Muscle layer of duodenum (tissue), 2 donors: ENCODE measurements around the gene MRTFB.

Experiments
- H3K27ac ChIP-seq: one replicate; pipeline ENCODE4 v1.7.0; 2013; ENCODE audit warnings: mild to moderate bottlenecking, low read length
- H3K27me3 ChIP-seq: one replicate; pipeline ENCODE4 v1.7.0; 2013; ENCODE audit warnings: low read depth, mild to moderate bottlenecking, control low read depth, low read length
- H3K36me3 ChIP-seq, 2 donors: one replicate each; pipeline ENCODE4 v1.7.0; 2013; ENCODE audit warnings: low read length in 2 of 2, control low read depth in 1 of 2, mild to moderate bottlenecking in 1 of 2; ENCODE audit not compliant: insufficient read depth in 2 of 2, control insufficient read depth in 1 of 2
- H3K4me1 ChIP-seq, 2 donors: one replicate each; pipeline ENCODE4 v1.7.0; 2013; ENCODE audit warnings: low read length in 2 of 2, mild to moderate bottlenecking in 2 of 2, control low read depth in 1 of 2, moderate library complexity in 1 of 2; ENCODE audit not compliant: insufficient read depth in 2 of 2, control insufficient read depth in 1 of 2
- H3K4me3 ChIP-seq, 2 donors: one replicate each; pipeline ENCODE4 v1.7.0; 2013; ENCODE audit warnings: low read length in 2 of 2, low read depth in 1 of 2, mild to moderate bottlenecking in 1 of 2
- H3K9me3 ChIP-seq, 2 donors: one replicate each; pipeline ENCODE4 v1.7.0; 2013; ENCODE audit warnings: low read length in 2 of 2, control low read depth in 1 of 2, mild to moderate bottlenecking in 1 of 2; ENCODE audit not compliant: control insufficient read depth in 1 of 2
- donor health status: healthy.

The MRTFB gene

DNA sequence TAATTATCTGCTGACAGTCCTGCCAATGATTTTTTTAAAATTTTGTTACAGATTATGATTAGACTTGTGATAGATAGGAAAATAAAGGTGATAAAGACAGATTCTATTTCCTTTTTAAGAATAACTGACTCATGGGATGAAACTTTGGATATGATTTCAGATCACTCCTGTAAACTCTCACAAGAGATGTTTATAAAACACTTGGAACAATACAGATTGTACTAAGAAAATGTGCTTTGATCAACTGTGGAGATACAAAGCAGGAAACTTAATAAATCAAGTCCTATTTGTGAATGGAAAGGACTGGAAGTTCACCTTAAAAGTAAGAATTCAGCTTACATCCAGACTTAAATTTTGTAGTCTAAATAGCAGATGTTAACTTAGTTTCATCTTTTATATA lies 21.4 kb downstream of the MRTFB start:
- Histone ChIP-seq H3K4me1 (peaks cover 14 to 33% of the 10 kb centered on the region in 2 donors), H3K27me3 (no peaks in the 10 kb centered on the region), H3K27ac (no peak overlapping the region), H3K4me3 (no peak overlapping the region), H3K36me3 (no peaks in the 10 kb centered on the region), H3K9me3 (no peaks in the 10 kb centered on the region)

DNA sequence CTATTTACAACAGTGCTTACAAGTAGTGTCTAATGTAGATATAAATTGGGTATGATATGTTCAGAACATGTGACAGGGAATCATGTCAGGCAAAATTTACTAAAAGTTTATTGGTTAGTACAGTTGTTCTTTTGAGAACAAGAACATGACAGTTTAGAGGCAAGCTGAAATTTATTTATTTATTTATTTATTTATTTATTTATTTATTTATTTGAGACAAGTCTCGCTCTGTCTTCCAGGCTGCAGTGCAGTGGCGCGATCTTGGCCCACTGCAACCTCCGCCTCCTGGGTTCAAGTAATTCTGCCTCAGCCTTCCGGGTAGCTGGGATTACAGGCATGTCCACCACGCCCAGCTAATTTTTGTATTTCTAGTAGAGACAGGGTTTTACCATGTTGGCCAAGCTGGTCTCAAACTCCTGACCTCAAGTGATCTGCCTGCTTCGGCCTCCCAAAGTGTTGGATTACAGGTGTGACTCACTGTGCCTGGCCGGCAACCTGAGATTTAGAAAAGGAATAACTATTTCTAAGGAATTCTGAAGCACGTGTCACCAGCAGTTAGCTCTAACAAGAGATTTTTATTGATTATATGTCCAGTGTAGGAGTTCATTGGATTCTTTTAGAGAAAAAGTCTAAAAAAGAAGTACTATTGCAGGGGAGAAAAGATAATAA lies 24.9 kb downstream of the MRTFB start:
- Histone ChIP-seq H3K36me3 (no peaks in the 10 kb centered on the region), H3K9me3 (no peaks in the 10 kb centered on the region), H3K4me3 (no peak overlapping the region), H3K4me1 (peaks cover 6 to 25% of the 10 kb centered on the region in 2 donors), H3K27ac (no peak overlapping the region), H3K27me3 (no peaks in the 10 kb centered on the region)

DNA sequence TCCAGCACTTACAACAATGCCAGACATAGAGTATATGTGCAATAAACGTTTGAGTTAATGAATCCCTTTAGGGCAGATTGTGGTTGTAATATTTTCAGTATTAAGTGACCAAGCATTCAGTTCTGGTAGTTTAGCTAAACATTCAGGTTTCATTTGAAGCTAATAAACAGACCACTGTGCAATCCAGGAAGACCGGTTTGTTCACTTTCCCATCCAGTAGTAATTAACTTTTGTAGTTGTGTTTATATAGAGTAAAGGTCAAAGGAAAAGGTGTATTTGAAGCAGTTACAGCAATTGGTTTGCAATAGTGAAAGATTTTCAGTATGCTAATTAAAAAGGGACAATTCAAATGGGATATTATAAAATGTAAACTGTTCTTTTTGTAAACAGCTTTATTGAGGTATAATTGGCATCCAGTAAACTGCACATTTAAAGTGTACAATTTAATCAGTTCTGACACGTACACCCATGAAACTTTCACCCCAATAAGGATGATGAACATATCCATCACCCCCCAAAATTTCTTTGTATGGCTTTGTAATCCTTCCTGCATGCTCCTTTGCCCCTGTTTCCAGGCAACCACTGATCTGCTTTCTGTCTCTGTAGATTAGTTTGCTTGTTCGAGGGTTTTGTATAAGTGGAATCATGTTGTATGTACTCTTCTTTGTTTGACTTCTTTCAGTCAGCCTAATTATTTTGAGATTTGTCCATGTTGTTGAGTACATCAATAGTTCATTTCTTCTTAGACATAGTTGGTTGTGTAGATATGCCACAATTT lies 26.3 kb downstream of the MRTFB start:
- Histone ChIP-seq H3K27ac (peak overlapping the region; percentile 21), H3K27me3 (no peaks in the 10 kb centered on the region), H3K36me3 (no peaks in the 10 kb centered on the region), H3K4me1 (peaks cover 17 to 21% of the 10 kb centered on the region in 2 donors), H3K9me3 (no peaks in the 10 kb centered on the region), H3K4me3 (peak overlapping the region in 1 of 2 donors; percentile 8)

DNA sequence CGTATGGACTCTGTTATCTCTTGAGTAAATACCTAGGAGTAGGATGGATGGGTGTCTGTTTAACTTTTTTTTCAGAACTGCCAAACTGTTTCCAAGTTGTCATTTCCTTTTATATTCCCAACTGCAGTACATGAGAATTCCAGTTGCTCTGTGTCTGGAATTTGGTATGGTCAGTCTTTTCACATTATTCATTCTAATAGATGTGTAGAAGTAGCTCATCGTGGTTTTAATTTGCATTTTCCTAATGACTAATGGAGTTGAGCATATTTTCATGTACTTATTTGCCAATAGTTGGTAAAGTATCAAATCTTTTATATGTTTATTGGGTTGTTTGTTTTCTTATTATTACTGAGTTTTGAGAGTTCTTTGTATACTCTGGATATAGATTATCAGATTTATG lies 27.0 kb downstream of the MRTFB start:
- peak overlapping the region; percentile 21 for H3K27ac ChIP-seq
- no peaks in the 10 kb centered on the region for H3K36me3 ChIP-seq
- H3K27me3 ChIP-seq, result no peaks in the 10 kb centered on the region
- H3K4me3 ChIP-seq, result peak overlapping the region in 1 of 2 donors; percentile 8
- H3K4me1 ChIP-seq, result peaks cover 14 to 21% of the 10 kb centered on the region in 2 donors
- H3K9me3 ChIP-seq, result no peaks in the 10 kb centered on the region

DNA sequence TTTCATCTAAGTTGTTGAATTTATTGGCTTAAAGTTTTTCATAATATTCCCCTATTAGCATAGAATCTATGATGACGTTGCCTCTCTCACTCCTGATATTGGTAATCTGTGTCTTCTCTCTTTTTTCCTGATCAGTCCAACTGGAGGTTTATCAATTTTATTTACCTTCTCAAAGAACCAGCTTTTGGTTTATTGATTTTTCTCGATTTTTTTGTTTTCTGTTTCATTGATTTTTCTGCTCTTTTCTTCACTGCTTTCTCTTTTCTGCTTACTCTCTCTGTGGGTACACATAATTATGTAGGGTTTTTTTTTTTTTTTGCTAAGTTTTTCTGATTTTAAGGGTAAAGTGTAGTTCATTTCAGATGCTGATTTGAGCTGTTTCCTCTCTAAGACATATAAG lies 29.7 kb downstream of the MRTFB start:
- no peak overlapping the region for H3K4me3 ChIP-seq
- H3K27ac ChIP-seq, result no peak overlapping the region
- no peaks in the 10 kb centered on the region for H3K36me3 ChIP-seq
- peaks cover 14 to 16% of the 10 kb centered on the region in 2 donors for H3K4me1 ChIP-seq
- no peaks in the 10 kb centered on the region for H3K27me3 ChIP-seq
- H3K9me3 ChIP-seq, result no peaks in the 10 kb centered on the region

DNA sequence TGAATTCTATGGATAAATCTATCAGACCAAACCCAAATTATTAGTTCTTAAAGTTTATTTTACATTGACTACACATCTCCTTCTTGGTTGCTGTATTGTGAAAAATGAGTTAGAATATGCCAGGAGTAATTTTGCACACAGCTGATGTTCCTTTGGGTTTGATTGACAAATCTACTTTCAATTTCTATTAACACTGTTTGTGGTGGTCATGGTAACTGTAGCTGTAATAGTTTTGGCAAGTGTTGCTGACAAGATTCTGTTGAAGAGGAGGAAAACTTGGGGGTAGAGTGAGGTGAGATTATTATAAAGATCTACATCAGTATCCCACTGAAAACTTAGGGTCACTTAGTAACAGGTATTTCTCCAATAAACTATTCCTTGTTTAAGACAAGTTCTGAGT lies 30.3 kb downstream of the MRTFB start:
- H3K4me3 ChIP-seq, result no peak overlapping the region
- H3K36me3 ChIP-seq, result no peaks in the 10 kb centered on the region
- H3K9me3 ChIP-seq, result no peaks in the 10 kb centered on the region
- H3K4me1 ChIP-seq, result peaks cover 14 to 21% of the 10 kb centered on the region in 2 donors
- H3K27ac ChIP-seq, result no peak overlapping the region
- no peaks in the 10 kb centered on the region for H3K27me3 ChIP-seq

DNA sequence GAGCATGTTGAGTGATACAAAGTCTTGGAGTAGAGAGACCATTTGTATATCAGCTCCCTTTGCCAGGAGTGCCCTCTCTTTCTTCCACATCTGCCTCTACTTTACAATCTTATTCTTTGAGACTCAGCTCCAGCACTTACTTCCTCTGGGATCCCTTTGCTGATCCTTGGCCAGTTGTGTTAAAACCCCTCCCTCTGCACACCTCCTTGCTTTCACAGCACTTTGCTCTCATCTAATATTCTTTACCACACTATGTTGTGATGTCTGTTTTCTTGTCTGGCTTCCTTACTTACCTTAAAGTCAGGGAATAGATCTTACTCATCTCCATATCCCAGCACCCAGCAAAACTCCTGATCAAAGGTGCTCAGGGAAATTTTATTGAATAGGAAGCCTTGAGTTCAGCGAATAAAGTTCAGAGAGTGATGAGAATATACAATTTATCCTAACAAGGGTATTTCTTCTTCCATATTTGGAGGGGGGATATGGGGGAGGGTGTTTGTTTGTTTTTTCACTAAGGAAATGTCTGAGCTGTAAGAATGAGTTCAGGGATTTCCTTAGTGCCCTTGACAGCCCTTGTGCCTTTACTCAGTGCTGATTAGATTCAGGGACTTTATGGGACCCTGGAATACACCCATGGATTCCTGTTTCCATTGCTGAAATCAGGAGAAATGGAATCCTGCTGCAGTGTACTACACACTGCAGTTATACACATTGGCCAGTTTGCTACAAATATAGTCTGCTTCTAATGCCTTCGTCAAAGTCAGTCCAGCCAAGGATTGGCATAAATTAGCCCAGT lies 32.0 kb downstream of the MRTFB start:
- no peaks in the 10 kb centered on the region for H3K27me3 ChIP-seq
- H3K4me3 ChIP-seq, result no peak overlapping the region
- H3K27ac ChIP-seq, result no peak overlapping the region
- peaks cover 13 to 14% of the 10 kb centered on the region in 2 donors for H3K4me1 ChIP-seq
- H3K9me3 ChIP-seq, result no peaks in the 10 kb centered on the region
- H3K36me3 ChIP-seq, result no peaks in the 10 kb centered on the region

DNA sequence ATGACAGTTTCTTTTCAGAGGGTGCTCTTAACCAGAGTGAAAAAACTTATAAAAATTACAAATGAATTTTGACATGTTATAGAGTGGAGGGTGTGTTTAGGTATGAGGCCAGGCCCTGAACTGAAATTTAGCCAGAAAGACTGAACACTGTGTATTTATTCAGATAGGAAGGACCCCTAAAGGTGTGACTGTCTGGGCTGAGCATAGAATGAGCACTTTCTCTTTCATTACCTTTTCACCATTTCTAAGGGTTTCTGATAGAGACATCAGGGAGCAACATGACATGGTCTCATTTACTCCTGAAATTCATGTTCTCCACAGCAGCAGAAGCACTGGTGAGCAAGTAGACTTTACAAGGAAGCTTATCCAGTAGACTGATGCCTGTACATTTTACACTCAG lies 32.9 kb downstream of the MRTFB start:
- Histone ChIP-seq H3K27ac (no peak overlapping the region), H3K27me3 (no peaks in the 10 kb centered on the region)

DNA sequence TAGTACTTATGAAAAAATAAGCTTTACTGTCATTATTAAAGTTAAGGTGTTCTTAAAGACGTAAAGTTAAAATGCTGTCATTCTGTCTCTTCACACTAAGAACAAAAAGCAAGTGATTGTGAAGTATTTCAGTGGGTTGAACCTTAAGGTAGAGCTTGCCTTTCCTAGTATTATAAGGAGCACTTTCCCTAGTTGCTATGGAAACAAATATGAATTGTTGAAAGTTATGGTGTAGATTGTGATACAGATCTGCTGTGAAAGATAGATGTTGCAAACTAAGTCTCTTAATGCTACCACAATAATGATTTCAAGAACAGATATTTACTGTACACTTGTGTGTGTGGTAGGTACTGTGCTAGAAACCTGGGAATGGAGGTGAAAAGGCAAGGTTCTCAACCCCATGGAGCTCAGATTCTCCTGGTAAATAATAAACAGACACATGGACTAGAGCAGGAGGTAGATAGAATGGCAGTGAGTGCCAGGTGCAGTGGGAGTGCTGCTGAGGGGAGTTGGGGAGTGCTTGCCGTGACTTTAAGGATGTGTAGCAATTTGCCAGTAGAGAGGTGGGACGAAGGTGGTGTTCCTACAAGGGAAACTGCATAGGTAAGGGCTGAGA lies 34.7 kb downstream of the MRTFB start:
- H3K4me3 ChIP-seq, result no peak overlapping the region
- H3K27ac ChIP-seq, result no peak overlapping the region
- H3K9me3 ChIP-seq, result no peaks in the 10 kb centered on the region
- no peaks in the 10 kb centered on the region for H3K27me3 ChIP-seq
- peaks cover 14 to 15% of the 10 kb centered on the region in 2 donors for H3K4me1 ChIP-seq
- no peaks in the 10 kb centered on the region for H3K36me3 ChIP-seq

More for the DNA sequence above, 32.9 kb downstream of the MRTFB start:
- no peak overlapping the region for H3K4me3 ChIP-seq
- peaks cover 13 to 14% of the 10 kb centered on the region in 2 donors for H3K4me1 ChIP-seq
- H3K9me3 ChIP-seq, result no peaks in the 10 kb centered on the region
- no peaks in the 10 kb centered on the region for H3K36me3 ChIP-seq

DNA sequence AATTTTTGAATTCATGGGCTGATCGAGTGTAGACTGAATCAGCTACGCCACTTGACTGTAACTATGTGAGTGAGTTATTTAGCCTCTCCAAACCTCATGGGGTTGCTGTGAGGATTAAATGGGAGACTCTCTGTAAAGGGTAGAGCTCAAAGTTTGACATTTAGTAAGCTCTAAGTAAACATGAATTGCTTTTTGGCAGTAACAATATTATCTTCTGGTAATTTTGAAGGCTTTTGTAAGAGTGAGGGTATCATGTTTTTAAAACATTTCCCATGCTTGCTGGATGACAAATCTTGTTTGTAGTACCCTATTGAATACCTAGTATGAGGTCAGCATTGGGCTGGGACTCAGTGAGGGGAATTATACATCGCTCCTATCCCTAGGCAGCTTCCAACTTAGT lies 35.3 kb downstream of the MRTFB start:
- no peak overlapping the region for H3K4me3 ChIP-seq
- peaks cover 15 to 18% of the 10 kb centered on the region in 2 donors for H3K4me1 ChIP-seq
- H3K27me3 ChIP-seq, result no peaks in the 10 kb centered on the region

DNA sequence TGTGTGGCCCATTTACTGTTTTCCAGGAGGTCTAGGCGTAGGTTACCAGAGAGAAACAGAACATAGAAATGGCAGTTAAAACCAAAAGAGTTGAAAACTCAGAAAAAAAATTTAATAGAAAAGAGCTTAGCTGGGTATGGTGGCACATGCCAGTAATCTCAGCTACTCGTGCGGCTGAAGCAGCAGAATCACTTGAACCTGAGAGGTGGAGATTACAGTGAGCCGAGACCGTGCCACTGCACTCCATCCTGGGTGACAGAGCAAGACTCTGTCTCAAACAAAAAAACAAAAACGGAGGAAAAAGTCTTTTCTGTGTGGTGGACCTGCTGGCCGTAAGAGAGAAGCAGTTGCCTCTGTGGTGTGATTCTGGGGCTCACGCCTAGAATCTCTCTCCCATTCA lies 35.8 kb downstream of the MRTFB start:
- H3K4me3 ChIP-seq, result no peak overlapping the region
- peaks cover 14 to 23% of the 10 kb centered on the region in 2 donors for H3K4me1 ChIP-seq
- no peaks in the 10 kb centered on the region for H3K36me3 ChIP-seq
- H3K27me3 ChIP-seq, result no peaks in the 10 kb centered on the region
- H3K27ac ChIP-seq, result no peak overlapping the region
- no peaks in the 10 kb centered on the region for H3K9me3 ChIP-seq

More for the DNA sequence above, 35.3 kb downstream of the MRTFB start:
- no peaks in the 10 kb centered on the region for H3K36me3 ChIP-seq
- no peaks in the 10 kb centered on the region for H3K9me3 ChIP-seq
- H3K27ac ChIP-seq, result no peak overlapping the region
